Right lobe of liver (tissue), 4 donors: ENCODE results near the gene SUSD2.

Experiments used
- POLR2A ChIP-seq: fragments of 450-650 bp; IDR thresholded peaks from one replicate; pipeline ENCODE4 v1.6.1; 2017; ENCODE audit warnings: antibody characterized with exemption, mild to moderate bottlenecking
- TF ChIP-seq, protein P1 (sequence below), 4 donors: fragments of 200-600 bp in 3 of 4; fragments of 450-650 bp in 1 of 4; IDR thresholded peaks; one replicate each; pipeline versions ENCODE4 v1.5.1 to v1.8.0; 2016 to 2022; ENCODE audit warnings: antibody characterized with exemption in 4 of 4, mild to moderate bottlenecking in 2 of 4
- donor health status: DM: no; HTN: no; CAD: no.
- donor health status: DM: no; HTN: no; CAD: no.
- donor health status: DM: no; HTN: yes; CAD: no.

DNA sequence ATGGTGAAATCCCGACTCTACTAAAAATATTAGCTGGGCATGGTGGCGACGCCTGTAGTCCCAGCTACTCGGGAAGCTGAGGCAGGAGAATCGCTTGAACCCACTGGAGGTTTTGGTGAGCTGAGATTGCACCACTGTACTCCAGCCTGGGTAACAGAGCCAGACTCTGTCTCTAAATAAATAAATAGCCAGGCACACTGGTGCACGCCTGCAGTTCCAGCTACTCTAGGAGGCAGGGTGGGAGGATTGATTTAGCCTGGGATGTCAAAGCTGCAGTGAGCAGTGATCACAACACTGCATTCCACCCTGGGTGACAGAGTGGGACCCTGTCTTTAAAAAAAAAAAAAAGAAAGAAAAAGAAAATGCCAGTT is 17.4 kb downstream of the SUSD2 start:
- TF ChIP-seq, protein P1, sequence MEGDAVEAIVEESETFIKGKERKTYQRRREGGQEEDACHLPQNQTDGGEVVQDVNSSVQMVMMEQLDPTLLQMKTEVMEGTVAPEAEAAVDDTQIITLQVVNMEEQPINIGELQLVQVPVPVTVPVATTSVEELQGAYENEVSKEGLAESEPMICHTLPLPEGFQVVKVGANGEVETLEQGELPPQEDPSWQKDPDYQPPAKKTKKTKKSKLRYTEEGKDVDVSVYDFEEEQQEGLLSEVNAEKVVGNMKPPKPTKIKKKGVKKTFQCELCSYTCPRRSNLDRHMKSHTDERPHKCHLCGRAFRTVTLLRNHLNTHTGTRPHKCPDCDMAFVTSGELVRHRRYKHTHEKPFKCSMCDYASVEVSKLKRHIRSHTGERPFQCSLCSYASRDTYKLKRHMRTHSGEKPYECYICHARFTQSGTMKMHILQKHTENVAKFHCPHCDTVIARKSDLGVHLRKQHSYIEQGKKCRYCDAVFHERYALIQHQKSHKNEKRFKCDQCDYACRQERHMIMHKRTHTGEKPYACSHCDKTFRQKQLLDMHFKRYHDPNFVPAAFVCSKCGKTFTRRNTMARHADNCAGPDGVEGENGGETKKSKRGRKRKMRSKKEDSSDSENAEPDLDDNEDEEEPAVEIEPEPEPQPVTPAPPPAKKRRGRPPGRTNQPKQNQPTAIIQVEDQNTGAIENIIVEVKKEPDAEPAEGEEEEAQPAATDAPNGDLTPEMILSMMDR (IDR thresholded peaks at IDR 0.05), result no peak
- no peak for TF ChIP-seq POLR2A
